ENCODE data around the gene PSORS1C2. TPM values are rescaled to one million over a fixed set of nuclear protein-coding genes. Genes with fewer than 3 reads are reported as not detected.

PSORS1C2 gene
- total RNA-seq, 1 experiment from 2014 or later, result 0.55 TPM

DNA sequence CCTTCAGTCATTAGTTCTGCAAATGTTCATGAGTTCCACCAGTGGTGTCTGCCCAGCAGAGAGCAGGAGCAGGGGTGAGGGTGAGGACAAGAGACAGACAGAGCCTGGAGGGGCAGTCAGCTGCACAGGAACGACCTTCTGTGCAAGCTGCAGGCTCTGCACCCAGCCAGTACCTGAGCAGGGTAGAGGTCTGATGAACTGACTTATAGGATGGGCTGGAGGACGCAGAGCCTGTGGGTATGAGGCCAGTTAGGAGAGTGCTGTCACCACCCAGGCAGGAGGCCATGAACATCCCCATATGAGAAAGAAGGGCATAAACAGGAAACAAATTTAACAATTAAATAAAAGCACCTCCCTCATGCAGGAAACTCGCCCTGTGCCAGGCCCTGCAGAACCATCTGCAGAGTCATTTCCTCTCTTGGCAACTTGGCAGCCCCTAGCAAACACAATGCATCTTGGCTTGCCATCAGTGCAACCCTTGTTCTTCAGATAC, 44.4 kb downstream of the PSORS1C2 start:
- no peak for ATAC-seq

DNA sequence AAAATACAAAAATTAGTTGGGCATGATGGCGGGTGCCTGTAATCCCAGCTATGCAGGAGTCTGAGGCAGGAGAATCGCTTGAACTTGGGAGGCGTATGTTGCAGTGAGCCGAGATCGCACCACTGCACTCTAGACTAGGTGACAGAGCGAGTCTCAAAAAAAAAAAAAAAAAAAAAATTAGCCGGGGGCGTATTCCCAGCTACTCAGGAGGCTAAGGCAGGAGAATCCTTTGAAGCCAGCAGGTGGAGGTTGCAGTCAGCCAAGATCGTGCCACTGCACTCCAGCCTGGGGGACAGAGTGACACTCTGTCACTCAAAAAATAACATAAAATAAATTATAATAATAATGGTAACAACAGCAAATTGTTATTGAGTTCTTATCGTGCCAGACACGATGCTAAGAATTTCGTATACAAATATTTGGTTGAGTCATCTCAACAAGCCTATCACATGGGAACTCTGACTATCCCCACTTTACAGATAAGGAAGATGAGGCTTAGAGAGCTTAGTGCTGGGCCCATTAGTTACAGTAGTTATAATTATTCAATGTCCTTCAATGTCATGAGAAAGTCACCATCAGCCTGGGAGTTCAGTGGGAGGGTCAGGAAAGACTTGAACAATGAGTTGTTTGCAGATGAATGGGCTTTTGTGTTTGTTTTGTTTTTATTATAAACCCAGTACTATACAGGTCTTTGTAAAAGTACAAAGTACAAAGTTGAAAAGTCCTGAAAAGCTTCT, 45.9 kb downstream of the PSORS1C2 start:
- Mint-ChIP-seq H3K36me3 (no peaks in the 10 kb centered on the region), H3K9me3 (no peaks in the 10 kb centered on the region), H3K4me1 (peaks cover 19% of the 10 kb centered on the region), H3K4me3 (no peak overlapping the region), H3K27me3 (ENCODE audit: low read depth) (no peaks in the 10 kb centered on the region), H3K27ac (no peak overlapping the region)
- no peak for DNase-seq (ENCODE audit: low spot score)
- no peak for ATAC-seq
- POLR2A ChIA-PET, result no interaction called here
- CTCF ChIA-PET, result interaction anchor here (0.7 to 2.8 kb wide), 7 partner anchors 9 to 177 kb away, joined by 3 to 10 read pairs (median 4); partner anchors contain the start of gene PSORS1C1
- TF ChIP-seq, protein P1, sequence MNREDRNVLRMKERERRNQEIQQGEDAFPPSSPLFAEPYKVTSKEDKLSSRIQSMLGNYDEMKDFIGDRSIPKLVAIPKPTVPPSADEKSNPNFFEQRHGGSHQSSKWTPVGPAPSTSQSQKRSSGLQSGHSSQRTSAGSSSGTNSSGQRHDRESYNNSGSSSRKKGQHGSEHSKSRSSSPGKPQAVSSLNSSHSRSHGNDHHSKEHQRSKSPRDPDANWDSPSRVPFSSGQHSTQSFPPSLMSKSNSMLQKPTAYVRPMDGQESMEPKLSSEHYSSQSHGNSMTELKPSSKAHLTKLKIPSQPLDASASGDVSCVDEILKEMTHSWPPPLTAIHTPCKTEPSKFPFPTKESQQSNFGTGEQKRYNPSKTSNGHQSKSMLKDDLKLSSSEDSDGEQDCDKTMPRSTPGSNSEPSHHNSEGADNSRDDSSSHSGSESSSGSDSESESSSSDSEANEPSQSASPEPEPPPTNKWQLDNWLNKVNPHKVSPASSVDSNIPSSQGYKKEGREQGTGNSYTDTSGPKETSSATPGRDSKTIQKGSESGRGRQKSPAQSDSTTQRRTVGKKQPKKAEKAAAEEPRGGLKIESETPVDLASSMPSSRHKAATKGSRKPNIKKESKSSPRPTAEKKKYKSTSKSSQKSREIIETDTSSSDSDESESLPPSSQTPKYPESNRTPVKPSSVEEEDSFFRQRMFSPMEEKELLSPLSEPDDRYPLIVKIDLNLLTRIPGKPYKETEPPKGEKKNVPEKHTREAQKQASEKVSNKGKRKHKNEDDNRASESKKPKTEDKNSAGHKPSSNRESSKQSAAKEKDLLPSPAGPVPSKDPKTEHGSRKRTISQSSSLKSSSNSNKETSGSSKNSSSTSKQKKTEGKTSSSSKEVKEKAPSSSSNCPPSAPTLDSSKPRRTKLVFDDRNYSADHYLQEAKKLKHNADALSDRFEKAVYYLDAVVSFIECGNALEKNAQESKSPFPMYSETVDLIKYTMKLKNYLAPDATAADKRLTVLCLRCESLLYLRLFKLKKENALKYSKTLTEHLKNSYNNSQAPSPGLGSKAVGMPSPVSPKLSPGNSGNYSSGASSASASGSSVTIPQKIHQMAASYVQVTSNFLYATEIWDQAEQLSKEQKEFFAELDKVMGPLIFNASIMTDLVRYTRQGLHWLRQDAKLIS (CRISPR knock-in tag; IDR thresholded peaks at IDR 0.05; ENCODE audit: borderline replicate concordance), result no peak
- TF ChIP-seq, protein P2, sequence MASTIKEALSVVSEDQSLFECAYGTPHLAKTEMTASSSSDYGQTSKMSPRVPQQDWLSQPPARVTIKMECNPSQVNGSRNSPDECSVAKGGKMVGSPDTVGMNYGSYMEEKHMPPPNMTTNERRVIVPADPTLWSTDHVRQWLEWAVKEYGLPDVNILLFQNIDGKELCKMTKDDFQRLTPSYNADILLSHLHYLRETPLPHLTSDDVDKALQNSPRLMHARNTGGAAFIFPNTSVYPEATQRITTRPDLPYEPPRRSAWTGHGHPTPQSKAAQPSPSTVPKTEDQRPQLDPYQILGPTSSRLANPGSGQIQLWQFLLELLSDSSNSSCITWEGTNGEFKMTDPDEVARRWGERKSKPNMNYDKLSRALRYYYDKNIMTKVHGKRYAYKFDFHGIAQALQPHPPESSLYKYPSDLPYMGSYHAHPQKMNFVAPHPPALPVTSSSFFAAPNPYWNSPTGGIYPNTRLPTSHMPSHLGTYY (CRISPR knock-in tag; IDR thresholded peaks at IDR 0.05), result no peak
- no peak for TF ChIP-seq RORB (CRISPR knock-in tag; IDR thresholded peaks at IDR 0.05)
- no peak for TF ChIP-seq JUN (CRISPR knock-in tag; IDR thresholded peaks at IDR 0.05)
- TF ChIP-seq, protein P3, sequence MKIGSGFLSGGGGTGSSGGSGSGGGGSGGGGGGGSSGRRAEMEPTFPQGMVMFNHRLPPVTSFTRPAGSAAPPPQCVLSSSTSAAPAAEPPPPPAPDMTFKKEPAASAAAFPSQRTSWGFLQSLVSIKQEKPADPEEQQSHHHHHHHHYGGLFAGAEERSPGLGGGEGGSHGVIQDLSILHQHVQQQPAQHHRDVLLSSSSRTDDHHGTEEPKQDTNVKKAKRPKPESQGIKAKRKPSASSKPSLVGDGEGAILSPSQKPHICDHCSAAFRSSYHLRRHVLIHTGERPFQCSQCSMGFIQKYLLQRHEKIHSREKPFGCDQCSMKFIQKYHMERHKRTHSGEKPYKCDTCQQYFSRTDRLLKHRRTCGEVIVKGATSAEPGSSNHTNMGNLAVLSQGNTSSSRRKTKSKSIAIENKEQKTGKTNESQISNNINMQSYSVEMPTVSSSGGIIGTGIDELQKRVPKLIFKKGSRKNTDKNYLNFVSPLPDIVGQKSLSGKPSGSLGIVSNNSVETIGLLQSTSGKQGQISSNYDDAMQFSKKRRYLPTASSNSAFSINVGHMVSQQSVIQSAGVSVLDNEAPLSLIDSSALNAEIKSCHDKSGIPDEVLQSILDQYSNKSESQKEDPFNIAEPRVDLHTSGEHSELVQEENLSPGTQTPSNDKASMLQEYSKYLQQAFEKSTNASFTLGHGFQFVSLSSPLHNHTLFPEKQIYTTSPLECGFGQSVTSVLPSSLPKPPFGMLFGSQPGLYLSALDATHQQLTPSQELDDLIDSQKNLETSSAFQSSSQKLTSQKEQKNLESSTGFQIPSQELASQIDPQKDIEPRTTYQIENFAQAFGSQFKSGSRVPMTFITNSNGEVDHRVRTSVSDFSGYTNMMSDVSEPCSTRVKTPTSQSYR (CRISPR knock-in tag; IDR thresholded peaks at IDR 0.05), result no peak
- TF ChIP-seq ZNF416 (CRISPR knock-in tag; IDR thresholded peaks at IDR 0.05), result no peak
- TF ChIP-seq NR3C1 (CRISPR knock-in tag; conservative IDR thresholded peaks at IDR 0.05; ENCODE audit: low read depth), result no peak
- TF ChIP-seq, protein P4, sequence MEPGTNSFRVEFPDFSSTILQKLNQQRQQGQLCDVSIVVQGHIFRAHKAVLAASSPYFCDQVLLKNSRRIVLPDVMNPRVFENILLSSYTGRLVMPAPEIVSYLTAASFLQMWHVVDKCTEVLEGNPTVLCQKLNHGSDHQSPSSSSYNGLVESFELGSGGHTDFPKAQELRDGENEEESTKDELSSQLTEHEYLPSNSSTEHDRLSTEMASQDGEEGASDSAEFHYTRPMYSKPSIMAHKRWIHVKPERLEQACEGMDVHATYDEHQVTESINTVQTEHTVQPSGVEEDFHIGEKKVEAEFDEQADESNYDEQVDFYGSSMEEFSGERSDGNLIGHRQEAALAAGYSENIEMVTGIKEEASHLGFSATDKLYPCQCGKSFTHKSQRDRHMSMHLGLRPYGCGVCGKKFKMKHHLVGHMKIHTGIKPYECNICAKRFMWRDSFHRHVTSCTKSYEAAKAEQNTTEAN (CRISPR knock-in tag; IDR thresholded peaks at IDR 0.05), result no peak
- TF ChIP-seq, protein P5, sequence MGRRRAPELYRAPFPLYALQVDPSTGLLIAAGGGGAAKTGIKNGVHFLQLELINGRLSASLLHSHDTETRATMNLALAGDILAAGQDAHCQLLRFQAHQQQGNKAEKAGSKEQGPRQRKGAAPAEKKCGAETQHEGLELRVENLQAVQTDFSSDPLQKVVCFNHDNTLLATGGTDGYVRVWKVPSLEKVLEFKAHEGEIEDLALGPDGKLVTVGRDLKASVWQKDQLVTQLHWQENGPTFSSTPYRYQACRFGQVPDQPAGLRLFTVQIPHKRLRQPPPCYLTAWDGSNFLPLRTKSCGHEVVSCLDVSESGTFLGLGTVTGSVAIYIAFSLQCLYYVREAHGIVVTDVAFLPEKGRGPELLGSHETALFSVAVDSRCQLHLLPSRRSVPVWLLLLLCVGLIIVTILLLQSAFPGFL (CRISPR knock-in tag; IDR thresholded peaks at IDR 0.05; ENCODE audit: borderline replicate concordance), result no peak

More for the DNA sequence above, 44.4 kb downstream of the PSORS1C2 start:
- POLR2A ChIA-PET, result no interaction called here
- no peaks in the 10 kb centered on the region for H3K36me3 Mint-ChIP-seq
- no peak overlapping the region for H3K4me3 Mint-ChIP-seq
- TF ChIP-seq RELA (CRISPR knock-in tag; IDR thresholded peaks at IDR 0.05; ENCODE audit: borderline replicate concordance), result no peak
- TF ChIP-seq, protein P4 (CRISPR knock-in tag; IDR thresholded peaks at IDR 0.05), result no peak
- TF ChIP-seq, protein P2 (CRISPR knock-in tag; IDR thresholded peaks at IDR 0.05), result no peak
- TF ChIP-seq FOXK1 (CRISPR knock-in tag; IDR thresholded peaks at IDR 0.05), result no peak
- TF ChIP-seq ZNF396 (CRISPR knock-in tag; IDR thresholded peaks at IDR 0.05; ENCODE audit: borderline replicate concordance), result no peak
- no peak for TF ChIP-seq CREM (CRISPR knock-in tag; IDR thresholded peaks at IDR 0.05)
- TF ChIP-seq, protein P6, sequence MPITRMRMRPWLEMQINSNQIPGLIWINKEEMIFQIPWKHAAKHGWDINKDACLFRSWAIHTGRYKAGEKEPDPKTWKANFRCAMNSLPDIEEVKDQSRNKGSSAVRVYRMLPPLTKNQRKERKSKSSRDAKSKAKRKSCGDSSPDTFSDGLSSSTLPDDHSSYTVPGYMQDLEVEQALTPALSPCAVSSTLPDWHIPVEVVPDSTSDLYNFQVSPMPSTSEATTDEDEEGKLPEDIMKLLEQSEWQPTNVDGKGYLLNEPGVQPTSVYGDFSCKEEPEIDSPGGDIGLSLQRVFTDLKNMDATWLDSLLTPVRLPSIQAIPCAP (CRISPR knock-in tag; IDR thresholded peaks at IDR 0.05), result no peak
- TF ChIP-seq, protein P7, sequence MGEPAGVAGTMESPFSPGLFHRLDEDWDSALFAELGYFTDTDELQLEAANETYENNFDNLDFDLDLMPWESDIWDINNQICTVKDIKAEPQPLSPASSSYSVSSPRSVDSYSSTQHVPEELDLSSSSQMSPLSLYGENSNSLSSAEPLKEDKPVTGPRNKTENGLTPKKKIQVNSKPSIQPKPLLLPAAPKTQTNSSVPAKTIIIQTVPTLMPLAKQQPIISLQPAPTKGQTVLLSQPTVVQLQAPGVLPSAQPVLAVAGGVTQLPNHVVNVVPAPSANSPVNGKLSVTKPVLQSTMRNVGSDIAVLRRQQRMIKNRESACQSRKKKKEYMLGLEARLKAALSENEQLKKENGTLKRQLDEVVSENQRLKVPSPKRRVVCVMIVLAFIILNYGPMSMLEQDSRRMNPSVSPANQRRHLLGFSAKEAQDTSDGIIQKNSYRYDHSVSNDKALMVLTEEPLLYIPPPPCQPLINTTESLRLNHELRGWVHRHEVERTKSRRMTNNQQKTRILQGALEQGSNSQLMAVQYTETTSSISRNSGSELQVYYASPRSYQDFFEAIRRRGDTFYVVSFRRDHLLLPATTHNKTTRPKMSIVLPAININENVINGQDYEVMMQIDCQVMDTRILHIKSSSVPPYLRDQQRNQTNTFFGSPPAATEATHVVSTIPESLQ (CRISPR knock-in tag; IDR thresholded peaks at IDR 0.05), result no peak
- H3K4me1 Mint-ChIP-seq, result peaks cover 19% of the 10 kb centered on the region
- CTCF ChIA-PET, result interaction anchor here (1.0 to 2.8 kb wide), 6 partner anchors 8 to 179 kb away, joined by 3 to 10 read pairs (median 4); partner anchors contain the start of gene PSORS1C1
- DNase-seq (ENCODE audit: low spot score), result no peak
- H3K27ac Mint-ChIP-seq, result no peak overlapping the region
- no peaks in the 10 kb centered on the region for H3K27me3 Mint-ChIP-seq (ENCODE audit: low read depth)
- no peaks in the 10 kb centered on the region for H3K9me3 Mint-ChIP-seq

All from WTC11 (cell line).